SK-N-MC (cell line): ENCODE results near the gene CMTM8.

Source experiments
- DNase-seq: peaks from one replicate; pipeline ENCODE4 v3.0.0-alpha.2; 2011; ENCODE audit warnings: low read depth, low spot score
- H3K27ac ChIP-seq: fragments of 200-600 bp; sonication (generic); 2 replicates; pipeline ENCODE4 v1.5.1; 2016; ENCODE audit warnings: mixed run types
- H3K36me3 ChIP-seq: fragments of 200-600 bp; sonication (generic); 2 replicates; pipeline ENCODE4 v1.6.1; 2017; ENCODE audit warnings: antibody characterized with exemption, low read length, mixed read lengths; ENCODE audit not compliant: insufficient read depth
- H3K4me3 ChIP-seq: fragments of 200-600 bp; sonication (generic); 2 replicates; pipeline ENCODE4 v1.5.1; 2016
- H3K9ac ChIP-seq: fragments of 200-600 bp; sonication (generic); 2 replicates; pipeline ENCODE4 v1.8.0; 2017; ENCODE audit warnings: mixed run types, mixed read lengths; ENCODE audit not compliant: insufficient read length
- H3K9me3 ChIP-seq: fragments of 200-600 bp; sonication (generic); 2 replicates; pipeline ENCODE4 v1.6.1; 2017; ENCODE audit warnings: low read depth, mild to moderate bottlenecking, antibody characterized with exemption, low read length, moderate library complexity, mixed read lengths
- EZH2 ChIP-seq: fragments of 200-600 bp; sonication (generic); IDR thresholded peaks from one replicate; pipeline ENCODE4 v1.6.1; 2017; ENCODE audit warnings: antibody characterized with exemption
- FOXP2 ChIP-seq: optimal IDR thresholded peaks from 2 replicates; pipeline ENCODE3; 2011; ENCODE audit warnings: mild to moderate bottlenecking, moderate library complexity; ENCODE audit not compliant: insufficient read depth; ENCODE audit errors: extremely low read length, control extremely low read depth
- POLR2AphosphoS5 ChIP-seq: IDR thresholded peaks from 2 replicates; pipeline ENCODE4 v1.6.1; 2012; ENCODE audit warnings: mild to moderate bottlenecking, low read depth, low read length, borderline replicate concordance

The CMTM8 gene

DNA sequence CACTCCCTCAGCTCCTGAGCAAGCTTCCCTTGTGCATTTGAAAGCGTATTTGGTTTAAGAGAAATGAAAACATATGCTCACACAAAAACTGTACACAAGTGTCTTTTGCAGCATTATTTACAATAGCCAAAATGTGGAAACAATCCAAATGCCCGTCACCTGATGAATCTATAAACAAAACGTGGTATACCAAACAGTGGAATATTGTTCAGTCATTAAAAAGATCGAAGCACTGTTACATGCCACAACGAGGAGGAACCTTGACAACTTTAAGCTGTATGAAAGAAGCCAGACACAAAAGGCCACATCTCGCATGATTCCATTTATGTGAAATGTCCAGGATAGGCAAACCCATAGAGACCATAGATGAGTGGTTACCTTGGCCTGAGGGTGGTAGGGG, 81.6 kb downstream of the CMTM8 start:
- no peak overlapping the region for H3K27ac ChIP-seq
- H3K4me3 ChIP-seq, result no peak overlapping the region
- H3K9ac ChIP-seq, result no peak overlapping the region
- TF ChIP-seq POLR2AphosphoS5 (no peak), EZH2 (no peak)
- no peaks in the 10 kb centered on the region for H3K36me3 ChIP-seq
- H3K9me3 ChIP-seq, result no peaks in the 10 kb centered on the region
- DNase-seq, result no peak

DNA sequence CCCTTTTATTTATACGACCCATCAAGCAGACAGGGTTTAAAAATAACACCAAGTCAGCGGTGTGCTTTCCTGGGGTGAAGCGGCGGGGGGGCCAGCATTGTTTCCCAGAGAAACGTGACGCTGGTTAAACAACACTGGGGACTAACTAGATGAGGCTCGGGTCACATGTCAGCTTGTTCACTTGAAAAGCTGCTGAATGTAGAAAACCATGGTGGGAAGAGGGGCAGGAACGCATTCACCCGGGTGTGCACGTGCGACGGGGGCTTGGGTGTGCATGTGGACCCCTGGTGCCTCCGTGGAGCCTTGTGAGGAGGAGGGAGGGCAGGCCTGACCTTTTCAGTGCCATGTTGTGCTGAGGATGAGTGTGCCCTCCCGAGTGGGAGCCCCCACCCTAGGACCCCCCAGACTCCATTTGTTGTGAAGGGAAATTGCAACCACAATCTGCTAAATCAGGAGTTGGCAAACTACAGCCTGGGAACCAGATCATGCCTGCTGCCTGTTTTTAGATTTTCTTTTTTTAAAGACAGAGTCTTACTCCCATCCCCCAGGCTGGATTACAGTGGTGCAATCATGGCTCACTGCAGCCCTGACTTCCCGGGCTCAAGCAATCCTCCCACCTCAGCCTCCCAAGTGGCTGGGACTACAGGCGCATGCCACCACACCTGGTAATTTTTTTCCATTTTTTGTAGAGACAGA, 82.8 kb downstream of the CMTM8 start:
- no peak for DNase-seq
- Histone ChIP-seq H3K27ac (no peak overlapping the region), H3K9me3 (no peaks in the 10 kb centered on the region), H3K36me3 (no peaks in the 10 kb centered on the region), H3K4me3 (no peak overlapping the region), H3K9ac (no peak overlapping the region)
- TF ChIP-seq EZH2, result no peak
- TF ChIP-seq FOXP2, result no peak
- no peak for TF ChIP-seq POLR2AphosphoS5

DNA sequence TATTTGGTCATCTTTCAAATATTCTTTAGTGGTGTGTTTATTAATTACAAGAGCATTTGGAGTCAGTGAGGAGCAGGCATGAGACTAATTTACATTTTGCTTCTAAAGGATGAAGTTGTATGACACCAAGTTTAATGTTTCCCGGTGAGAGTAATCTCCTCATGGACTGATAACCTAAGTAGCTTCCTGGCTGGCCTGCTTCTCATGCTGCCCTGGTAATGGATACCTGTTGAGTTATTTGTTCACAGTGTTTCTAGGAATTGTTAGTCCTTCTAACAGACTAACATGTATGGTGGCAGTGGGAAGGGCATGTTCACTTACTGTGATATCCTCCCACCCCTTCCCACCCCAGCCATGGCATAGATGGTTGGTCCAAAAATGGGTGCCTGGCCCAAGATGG, 83.8 kb downstream of the CMTM8 start:
- Histone ChIP-seq H3K9ac (no peak overlapping the region), H3K27ac (no peak overlapping the region), H3K9me3 (no peaks in the 10 kb centered on the region), H3K4me3 (no peak overlapping the region), H3K36me3 (no peaks in the 10 kb centered on the region)
- TF ChIP-seq POLR2AphosphoS5 (no peak), FOXP2 (no peak), EZH2 (no peak)
- no peak for DNase-seq

- Histone ChIP-seq H3K36me3 (no peaks in the 10 kb centered on the region), H3K9ac (no peak overlapping the region), H3K4me3 (no peak overlapping the region), H3K27ac (no peak overlapping the region), H3K9me3 (no peaks in the 10 kb centered on the region)
- TF ChIP-seq FOXP2, result no peak
- no peak for DNase-seq
These were observed 85.1 kb downstream of the CMTM8 start for GRCh38 chr3:32323604-32324003.

GRCh38 chr3:32325201-32325600, 86.7 kb downstream of the CMTM8 start:
- H3K4me3 ChIP-seq, result no peak overlapping the region
- no peak overlapping the region for H3K27ac ChIP-seq
- DNase-seq, result no peak
- no peak overlapping the region for H3K9ac ChIP-seq
- TF ChIP-seq POLR2AphosphoS5 (no peak), FOXP2 (no peak), EZH2 (no peak)
- no peaks in the 10 kb centered on the region for H3K9me3 ChIP-seq
- H3K36me3 ChIP-seq, result no peaks in the 10 kb centered on the region

DNA sequence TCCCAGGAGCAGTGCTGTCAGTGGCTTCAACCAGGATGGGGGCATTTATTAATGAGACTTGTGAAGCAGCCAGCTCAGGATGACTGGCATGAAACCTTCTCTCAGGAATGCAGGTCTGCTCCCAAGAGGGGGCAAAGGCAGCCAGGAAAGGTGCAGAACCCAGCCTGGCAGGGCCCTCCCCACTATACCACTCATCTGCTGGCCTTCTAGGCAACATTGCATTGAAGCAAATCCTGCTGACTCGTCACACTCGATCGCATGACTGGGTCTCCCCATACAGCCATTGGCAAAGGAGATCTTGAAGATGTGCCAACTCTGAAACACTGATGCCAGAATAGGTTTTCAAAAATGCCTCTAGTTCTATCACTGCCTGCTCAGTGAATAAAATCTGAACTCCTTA, 87.4 kb downstream of the CMTM8 start:
- H3K9ac ChIP-seq, result no peak overlapping the region
- TF ChIP-seq EZH2 (no peak), POLR2AphosphoS5 (no peak), FOXP2 (no peak)
- H3K9me3 ChIP-seq, result no peaks in the 10 kb centered on the region
- no peaks in the 10 kb centered on the region for H3K36me3 ChIP-seq
- H3K27ac ChIP-seq, result no peak overlapping the region
- H3K4me3 ChIP-seq, result no peak overlapping the region
- no peak for DNase-seq

- Histone ChIP-seq H3K36me3 (no peaks in the 10 kb centered on the region), H3K27ac (no peak overlapping the region), H3K4me3 (no peak overlapping the region), H3K9ac (no peak overlapping the region), H3K9me3 (no peaks in the 10 kb centered on the region)
- TF ChIP-seq FOXP2, result no peak
- no peak for TF ChIP-seq POLR2AphosphoS5
- DNase-seq, result no peak
These were observed 88.3 kb downstream of the CMTM8 start for GRCh38 chr3:32326795-32327194.

DNA sequence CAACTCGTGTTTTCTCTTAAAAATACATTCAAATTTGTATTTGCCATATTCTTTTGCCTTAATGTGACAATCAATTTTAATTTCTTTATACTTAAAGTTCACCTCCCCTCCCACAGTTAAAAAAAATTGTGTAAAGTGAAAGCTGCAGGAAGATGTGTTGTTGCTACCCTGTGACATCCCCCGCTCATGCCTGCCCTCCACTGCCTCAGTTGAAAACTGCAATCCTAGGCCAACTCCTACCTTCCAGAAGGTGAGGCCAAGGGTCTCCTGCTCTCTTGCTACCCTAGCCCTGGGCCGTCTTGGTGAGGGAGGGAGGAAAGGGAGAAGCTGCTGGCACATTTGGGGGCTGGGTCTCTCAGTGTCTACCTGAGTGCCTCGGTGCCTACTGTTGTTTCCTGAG, 96.2 kb downstream of the CMTM8 start:
- no peak overlapping the region for H3K9ac ChIP-seq
- H3K27ac ChIP-seq, result no peak overlapping the region
- no peaks in the 10 kb centered on the region for H3K36me3 ChIP-seq
- no peak for TF ChIP-seq POLR2AphosphoS5
- no peak overlapping the region for H3K4me3 ChIP-seq
- no peak for DNase-seq
- H3K9me3 ChIP-seq, result no peaks in the 10 kb centered on the region

GRCh38 chr3:32335365-32336112, 97.1 kb downstream of the CMTM8 start:
- no peak for DNase-seq
- TF ChIP-seq POLR2AphosphoS5 (no peak), EZH2 (no peak), FOXP2 (no peak)

DNA sequence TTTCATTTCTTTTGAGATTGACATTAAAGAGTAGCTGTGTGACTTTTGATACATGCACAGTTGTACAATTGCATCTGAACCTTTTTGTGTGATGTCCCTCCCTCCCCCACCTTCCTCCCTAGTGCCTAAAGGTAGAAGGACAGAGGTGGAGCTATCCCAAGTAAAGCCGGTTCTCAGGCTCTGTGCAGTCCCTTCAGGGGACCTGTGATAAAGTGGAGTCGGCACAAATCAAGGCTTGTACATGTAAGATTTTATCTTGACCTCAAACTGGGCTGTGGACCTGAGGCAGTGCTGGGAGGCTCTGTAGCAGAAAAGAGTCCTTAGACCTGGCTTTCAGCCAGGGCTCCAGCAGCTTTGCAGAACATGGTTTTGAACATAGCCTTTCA, 97.6 kb downstream of the CMTM8 start:
- TF ChIP-seq FOXP2, result no peak
- TF ChIP-seq EZH2, result no peak
- no peak for TF ChIP-seq POLR2AphosphoS5
- no peak for DNase-seq
- Histone ChIP-seq H3K9ac (no peak overlapping the region), H3K36me3 (no peaks in the 10 kb centered on the region), H3K4me3 (no peak overlapping the region), H3K9me3 (no peaks in the 10 kb centered on the region), H3K27ac (no peak overlapping the region)

More at GRCh38 chr3:32335365-32336112, 97.1 kb downstream of the CMTM8 start:
- Histone ChIP-seq H3K9me3 (no peaks in the 10 kb centered on the region), H3K9ac (no peak overlapping the region), H3K36me3 (no peaks in the 10 kb centered on the region), H3K27ac (no peak overlapping the region), H3K4me3 (no peak overlapping the region)
